DMS153 treated with DMSO at 0.1 percent for 48 hours (cell line): ENCODE measurements around the gene SKIC3.

Source experiments
- DNase-seq: peaks from one replicate; lab custom pipeline; 2025; ENCODE audit not compliant: unreplicated experiment; lab: John Stamatoyannopoulos, UW

Gene SKIC3

GRCh38 chr5:95554647-95555548, at the start of gene SKIC3, which contains the start of gene ARSK:
Gene SKIC3 (minus strand): TSS chr5:95554977. CDS start chr5:95547150, 7,827 bp downstream.
Gene ARSK (plus strand): TSS chr5:95555101. CDS start chr5:95555279, 178 bp downstream.
- DNase-seq: peak; percentile 64

GRCh38 chr5:95600557-95600956, 45.8 kb upstream of the SKIC3 start:
- no peak for DNase-seq

DNA sequence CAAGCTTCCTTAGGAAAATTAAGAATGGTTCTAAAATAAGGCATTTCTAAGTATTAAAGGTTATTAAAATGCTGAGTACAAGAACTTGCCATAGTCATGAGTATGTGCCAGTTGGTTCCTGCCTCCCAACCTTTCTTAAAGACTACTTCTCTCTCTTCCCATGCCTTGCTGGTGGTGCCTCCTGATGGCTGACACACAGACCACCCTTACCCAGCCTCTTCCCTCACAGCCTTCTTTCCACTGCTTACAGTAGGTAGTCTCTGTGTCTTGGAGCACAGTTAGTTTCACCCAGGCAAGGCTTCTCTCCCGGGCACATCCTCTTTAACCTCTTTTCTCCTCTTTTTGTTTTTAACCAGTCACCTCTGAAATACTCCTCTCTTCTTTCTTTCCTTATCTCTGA, 44.5 kb upstream of the SKIC3 start:
- no peak for DNase-seq

GRCh38 chr5:95595289-95595931, 40.6 kb upstream of the SKIC3 start:
- no peak for DNase-seq

DNA sequence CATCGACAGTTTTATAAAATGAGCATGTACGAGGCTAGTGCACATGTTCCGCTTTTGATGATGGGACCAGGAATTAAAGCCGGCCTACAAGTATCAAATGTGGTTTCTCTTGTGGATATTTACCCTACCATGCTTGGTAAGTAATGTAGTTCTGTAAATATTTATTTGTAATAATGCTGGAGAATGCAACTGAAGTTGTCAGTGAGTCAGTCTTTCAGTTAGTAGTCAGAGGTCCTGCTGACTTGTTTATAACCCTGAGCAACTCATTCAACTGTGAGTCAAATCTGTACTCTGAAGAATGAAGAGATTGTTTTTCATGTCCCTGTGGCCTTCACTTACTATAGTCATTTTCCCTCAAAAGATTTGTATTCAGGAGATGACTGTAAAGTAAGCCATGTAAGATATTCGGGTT, 36.7 kb upstream of the SKIC3 start:
- DNase-seq: no peak

DNA sequence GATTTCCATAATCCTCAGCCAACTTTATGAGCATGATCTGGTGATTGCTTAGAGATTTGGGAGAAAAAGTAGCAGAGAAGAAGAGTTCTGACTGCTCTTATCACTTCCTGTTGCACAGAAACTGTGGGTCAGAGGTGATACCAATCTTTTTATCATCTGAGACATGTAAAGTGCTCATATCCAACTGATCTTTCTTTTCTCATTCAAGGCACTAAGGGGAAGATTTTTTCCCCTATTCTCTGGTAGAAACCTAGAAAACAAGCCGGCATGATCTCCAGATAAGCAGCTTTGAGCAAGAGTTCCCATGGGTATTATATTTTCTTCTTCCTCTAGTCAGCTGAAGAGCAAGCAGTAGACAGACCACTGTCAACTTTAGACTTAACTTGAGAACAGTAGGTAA, 36.1 kb upstream of the SKIC3 start:
- DNase-seq: no peak

- no peak for DNase-seq
Measured at GRCh38 chr5:95583992-95584391, 29.2 kb upstream of the SKIC3 start.

GRCh38 chr5:95581576-95581975, 26.8 kb upstream of the SKIC3 start:
- no peak for DNase-seq

DNA sequence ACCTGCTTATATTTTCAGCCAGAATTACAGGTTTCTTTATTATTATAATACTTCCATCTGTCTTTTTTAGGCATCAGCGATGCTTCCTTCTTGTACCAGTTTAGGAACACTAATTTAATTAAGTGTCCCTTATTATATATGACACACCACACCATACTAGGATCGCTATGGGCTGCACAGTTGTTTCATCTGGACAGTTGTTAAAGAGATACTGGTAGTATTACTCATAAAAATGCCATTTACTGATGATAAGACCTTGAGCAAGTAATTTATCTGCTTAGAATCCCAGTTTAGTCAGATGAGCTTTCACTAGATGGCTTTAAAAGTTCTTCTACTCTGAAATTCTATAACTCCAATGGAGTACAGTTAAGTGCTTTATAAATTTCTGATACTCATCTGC, 17.2 kb upstream of the SKIC3 start:
- no peak for DNase-seq

DNA sequence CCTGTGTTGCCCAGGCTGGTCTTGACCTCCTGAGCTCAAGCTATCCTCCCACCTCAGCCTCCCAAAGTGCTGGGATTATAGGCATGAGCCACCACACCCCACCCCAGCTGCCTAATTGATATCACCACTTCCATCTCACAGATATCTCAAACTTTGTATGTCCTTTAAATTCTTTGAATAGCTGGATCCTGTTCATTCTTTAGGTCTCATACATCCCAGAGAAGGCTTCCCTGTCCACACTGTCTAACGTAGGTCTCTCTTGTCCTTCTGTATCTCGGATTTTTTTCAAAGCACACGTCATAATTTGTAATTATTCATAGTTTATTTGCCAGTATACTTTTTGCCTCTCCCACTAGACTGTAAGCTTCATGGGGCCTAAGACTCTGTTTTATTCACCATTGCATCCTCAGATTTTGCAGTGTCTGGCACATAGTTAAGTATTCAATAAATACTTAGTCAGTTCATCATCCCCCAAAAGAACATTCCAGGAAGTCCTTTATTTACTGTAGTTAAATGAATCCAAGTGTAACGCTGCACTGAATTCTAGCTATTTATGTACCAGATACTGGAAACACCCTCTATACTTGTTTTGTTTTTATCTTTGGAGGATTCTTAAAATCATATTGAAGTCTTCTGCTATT, 10.6 kb upstream of the SKIC3 start:
- no peak for DNase-seq

DNA sequence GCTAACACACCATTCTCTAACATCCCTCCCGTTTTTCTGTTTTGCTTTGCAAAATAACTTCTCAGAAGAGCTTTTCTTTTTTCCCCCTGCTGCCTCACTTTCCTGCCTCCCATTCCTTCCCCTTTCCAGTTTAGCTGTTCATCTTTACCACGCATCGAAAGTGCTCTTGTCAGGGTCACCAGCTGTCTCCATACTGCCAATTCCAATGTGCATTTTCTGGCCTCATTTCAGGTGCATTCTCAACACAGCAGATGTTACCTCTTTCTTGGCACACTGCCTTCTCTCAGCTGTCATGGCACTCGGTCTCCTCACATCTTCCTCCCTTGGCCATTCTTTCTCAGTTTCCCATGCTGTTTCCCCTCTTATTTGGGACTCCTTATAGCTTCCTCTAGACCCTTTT, 9.7 kb upstream of the SKIC3 start:
- no peak for DNase-seq

DNA sequence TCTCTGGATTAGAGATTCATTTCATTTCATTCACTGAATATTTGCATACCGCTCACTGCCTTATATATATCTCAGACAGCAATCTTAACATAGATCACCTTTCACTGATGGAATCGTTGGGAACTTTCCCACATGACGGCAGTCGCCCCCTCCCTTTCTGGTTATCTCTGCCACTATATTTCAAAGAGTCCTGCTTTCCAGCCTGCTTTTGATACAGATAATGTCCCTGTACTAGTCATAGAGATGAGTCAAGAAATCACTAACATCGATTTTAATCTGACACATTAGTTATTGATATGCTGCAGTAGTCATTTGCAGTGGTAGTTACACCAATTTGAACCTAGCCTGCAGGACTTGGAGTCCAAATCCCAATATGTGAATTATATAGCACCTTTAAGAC, 8.6 kb upstream of the SKIC3 start:
- no peak for DNase-seq

GRCh38 chr5:95562282-95562681, 7.5 kb upstream of the SKIC3 start:
- no peak for DNase-seq

GRCh38 chr5:95557841-95558240, 3.1 kb upstream of the SKIC3 start:
- no peak for DNase-seq

- DNase-seq: no peak
Measured at GRCh38 chr5:95555553-95555952, 776 bp upstream of the SKIC3 start.

GRCh38 chr5:95554331-95554646, 488 bp downstream of the SKIC3 start:
- DNase-seq: no peak

DNA sequence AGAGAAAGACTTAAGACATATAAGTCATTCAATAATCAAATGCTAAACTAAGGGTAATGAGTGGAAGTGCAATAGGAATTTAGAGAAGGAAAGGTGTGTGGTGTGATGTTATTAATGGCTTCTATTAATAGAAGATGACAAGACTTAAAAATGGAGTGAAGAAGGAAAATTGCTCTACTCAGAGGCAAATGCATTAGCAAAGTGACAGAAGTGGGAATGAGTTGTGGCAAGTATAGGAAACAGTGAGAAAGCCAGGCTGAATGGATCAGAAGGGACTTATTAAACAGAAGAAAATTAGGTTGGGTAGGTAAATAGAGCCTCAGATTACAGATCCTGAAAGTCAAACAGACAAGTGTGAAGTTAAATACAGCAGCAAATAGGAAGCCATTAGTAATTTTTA, 5.7 kb downstream of the SKIC3 start:
- no peak for DNase-seq

GRCh38 chr5:95543017-95543705, 11.6 kb downstream of the SKIC3 start:
- DNase-seq: no peak

DNA sequence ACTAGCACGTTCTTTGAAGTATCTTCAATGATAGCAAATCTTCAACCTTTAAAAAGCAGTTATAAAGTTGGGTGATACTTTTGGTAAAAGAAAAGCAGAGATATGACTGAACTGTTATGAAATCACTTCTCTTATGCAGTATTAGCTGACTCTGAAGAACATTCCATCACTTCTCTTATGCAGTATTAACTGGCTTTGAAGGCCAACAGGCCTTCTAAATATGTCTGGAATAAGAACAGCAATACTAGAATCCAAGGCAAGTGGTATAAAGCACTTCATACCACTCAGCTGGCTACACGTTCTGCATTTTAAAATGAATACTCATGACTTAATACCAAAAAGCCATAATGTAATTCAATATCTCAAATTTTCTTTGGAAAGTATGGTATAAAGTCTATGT, 17.3 kb downstream of the SKIC3 start:
- DNase-seq: no peak

GRCh38 chr5:95533761-95534160, 21.0 kb downstream of the SKIC3 start:
- DNase-seq: no peak

GRCh38 chr5:95533106-95533505, 21.7 kb downstream of the SKIC3 start:
- no peak for DNase-seq
